Transverse colon (tissue), 4 donors: ENCODE measurements around the gene DAZAP2. TPM values are rescaled to one million over a fixed set of nuclear protein-coding genes. Genes with fewer than 3 reads are reported as not detected.
A peak's percentile ranks its signal among the peaks of the same experiment; 100 is the strongest.

ENCODE experiments used
- DNase-seq: peaks from one replicate; pipeline ENCODE4 v3.0.0-alpha.2; 2019
- H3K27ac ChIP-seq, 4 donors: fragments of 200-600 bp; sonication (generic); 2 replicates each; pipeline ENCODE4 v1.5.1; 2016 to 2018; ENCODE audit warnings: inconsistent platforms in 4 of 4
- H3K27me3 ChIP-seq: fragments of 200-600 bp; sonication (generic); 2 replicates; pipeline ENCODE4 v1.5.1; 2017; ENCODE audit warnings: inconsistent platforms
- H3K36me3 ChIP-seq, 4 donors: fragments of 200-600 bp; sonication (generic); 2 replicates each; pipeline ENCODE4 v1.5.1; 2017 to 2019; ENCODE audit warnings: inconsistent platforms in 4 of 4
- H3K4me1 ChIP-seq, 4 donors: fragments of 200-600 bp; sonication (generic); 2 replicates each; pipeline ENCODE4 v1.5.1; 2017 to 2020; ENCODE audit warnings: inconsistent platforms in 4 of 4
- H3K4me3 ChIP-seq, 4 donors: fragments of 200-600 bp; sonication (generic); 1 replicate in 1 of 4; 2 replicates in 3 of 4; pipeline versions ENCODE4 v1.5.1 to v1.6.1; 2017 to 2019; ENCODE audit warnings: inconsistent platforms in 4 of 4
- H3K9me3 ChIP-seq, 2 donors: fragments of 200-600 bp; sonication (generic); 2 replicates each; pipeline ENCODE4 v1.5.1; 2017 to 2019; ENCODE audit warnings: inconsistent platforms in 2 of 2
- EP300 ChIP-seq: sonication (generic); formaldehyde crosslinking; IDR thresholded peaks from one replicate; pipeline ENCODE4 v1.6.1; 2017; ENCODE audit warnings: antibody characterized with exemption, low read depth
- POLR2A ChIP-seq: fragments of 450-650 bp; IDR thresholded peaks from one replicate; pipeline ENCODE4 v1.6.1; 2016; ENCODE audit warnings: antibody characterized with exemption, mild to moderate bottlenecking, moderate library complexity
- POLR2AphosphoS5 ChIP-seq, 3 donors: sonication (generic); formaldehyde crosslinking; IDR thresholded peaks; one replicate each; pipeline ENCODE4 v1.6.1; 2016; ENCODE audit warnings: antibody characterized with exemption in 3 of 3
- WGBS, 2 donors: methylation state at CpG; one replicate each; pipeline ENCODE4 v1.1.5; 2018; ENCODE audit warnings: low coverage in 1 of 2; 5-methylcytosine and 5-hydroxymethylcytosine counted together
- in situ Hi-C, 4 donors: fragments of 200-750 bp; cut with MboI; loops; one replicate each; pipeline versions ENCODE4 v1.15.0 to v1.15.1; 2017; ENCODE audit warnings: low sequenced_read_pairs in 3 of 4, low pct_ligation_motif_present in 1 of 4, low pct_unique_long_range_greater_than_20kb in 1 of 4
- intact Hi-C: fragments of 100-400 bp; cut with DNase I; formaldehyde crosslinking; loops from one replicate; pipeline ENCODE4 v1.15.1; 2023; ENCODE audit warnings: low total_unique reads
- total RNA-seq, 4 donors: library from RNA; depleted of rRNA; stranded (reverse); fragments of >200 nt; gene quantifications; one replicate each; pipeline ENCODE4 v1.1.0, GENCODE V29; 2016
- TF ChIP-seq, protein P1 (sequence below), 5 experiments: fragments of 200-600 bp in 3 of 5; fragments of 450-650 bp in 2 of 5; sonication (generic) in 3 of 5; IDR thresholded peaks; 1 replicate in 2 of 5; 2 replicates in 3 of 5; pipeline ENCODE4 v1.5.1; 2016 to 2017; ENCODE audit warnings: antibody characterized with exemption in 5 of 5, inconsistent platforms in 3 of 5, mild to moderate bottlenecking in 2 of 5, moderate library complexity in 1 of 5

Gene DAZAP2, protein sequence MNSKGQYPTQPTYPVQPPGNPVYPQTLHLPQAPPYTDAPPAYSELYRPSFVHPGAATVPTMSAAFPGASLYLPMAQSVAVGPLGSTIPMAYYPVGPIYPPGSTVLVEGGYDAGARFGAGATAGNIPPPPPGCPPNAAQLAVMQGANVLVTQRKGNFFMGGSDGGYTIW
- 100 to 1,000 TPM; 106 to 429 (median 233) TPM for total RNA-seq

- intact Hi-C loops = no loop called here
- in situ Hi-C loops = no loop called here
- peak within 1 kb of the TSS; percentile 99 to 100 (median 100) for H3K27ac ChIP-seq
- TF ChIP-seq POLR2A = peak; percentile 95
- TF ChIP-seq EP300 = no peak
- TF ChIP-seq POLR2AphosphoS5 (IDR thresholded peaks at IDR 0.05) = peak; percentile 70 to 97 (median 96)
- TF ChIP-seq, protein P1, sequence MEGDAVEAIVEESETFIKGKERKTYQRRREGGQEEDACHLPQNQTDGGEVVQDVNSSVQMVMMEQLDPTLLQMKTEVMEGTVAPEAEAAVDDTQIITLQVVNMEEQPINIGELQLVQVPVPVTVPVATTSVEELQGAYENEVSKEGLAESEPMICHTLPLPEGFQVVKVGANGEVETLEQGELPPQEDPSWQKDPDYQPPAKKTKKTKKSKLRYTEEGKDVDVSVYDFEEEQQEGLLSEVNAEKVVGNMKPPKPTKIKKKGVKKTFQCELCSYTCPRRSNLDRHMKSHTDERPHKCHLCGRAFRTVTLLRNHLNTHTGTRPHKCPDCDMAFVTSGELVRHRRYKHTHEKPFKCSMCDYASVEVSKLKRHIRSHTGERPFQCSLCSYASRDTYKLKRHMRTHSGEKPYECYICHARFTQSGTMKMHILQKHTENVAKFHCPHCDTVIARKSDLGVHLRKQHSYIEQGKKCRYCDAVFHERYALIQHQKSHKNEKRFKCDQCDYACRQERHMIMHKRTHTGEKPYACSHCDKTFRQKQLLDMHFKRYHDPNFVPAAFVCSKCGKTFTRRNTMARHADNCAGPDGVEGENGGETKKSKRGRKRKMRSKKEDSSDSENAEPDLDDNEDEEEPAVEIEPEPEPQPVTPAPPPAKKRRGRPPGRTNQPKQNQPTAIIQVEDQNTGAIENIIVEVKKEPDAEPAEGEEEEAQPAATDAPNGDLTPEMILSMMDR (IDR thresholded peaks at IDR 0.05) = peak; percentile 17 to 56 (median 36)
- 0% methylated on average over 1 to 49 of the region's 70 CpGs for WGBS, 2 donors
- DNase-seq = peak; percentile 98
- H3K4me3 ChIP-seq = peak within 1 kb of the TSS; percentile 79 to 100 (median 100)
- H3K9me3 ChIP-seq = no peaks in the 10 kb centered on the region
- peaks cover 0 to 28% (median 13%) of the 10 kb centered on the region in 4 donors for H3K36me3 ChIP-seq
- H3K4me1 ChIP-seq = peaks cover 0 to 34% (median 22%) of the 10 kb centered on the region in 4 donors
- H3K27me3 ChIP-seq = no peaks in the 10 kb centered on the region
Observed at GRCh38 chr12:51238510-51239334, at the start of gene DAZAP2. DAZAP2 (plus strand) TSS chr12:51238826; CDS start chr12:51238908, 82 bp downstream.

DNA sequence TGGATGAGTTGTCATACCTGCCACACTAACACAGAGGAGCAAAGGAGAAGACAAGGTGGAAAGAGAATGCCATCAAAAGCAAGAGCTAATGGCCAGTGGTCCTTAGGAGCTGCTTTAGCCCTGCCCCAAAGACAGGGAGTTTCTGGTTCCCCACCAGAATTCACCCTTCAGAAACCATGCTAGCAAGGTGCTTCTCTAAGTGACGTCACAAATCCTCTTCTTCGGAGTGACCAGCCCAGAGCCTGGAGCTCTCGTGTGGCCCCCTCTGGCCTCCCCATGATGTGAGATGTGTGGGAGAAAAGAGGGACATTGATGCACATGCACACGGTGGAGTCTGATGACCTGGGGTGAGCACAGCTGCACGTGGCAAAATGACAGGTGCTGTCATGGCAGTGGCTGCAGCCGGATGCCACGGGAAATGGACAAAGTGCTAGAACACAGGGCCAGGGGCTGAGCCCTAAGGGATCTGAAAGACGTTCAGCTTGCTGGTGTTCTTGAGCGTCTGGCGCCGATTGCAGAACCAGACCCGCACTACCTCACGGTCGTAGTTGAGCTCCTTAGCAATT lies 48.8 kb upstream of the DAZAP2 start:
- no peak for TF ChIP-seq POLR2AphosphoS5 (IDR thresholded peaks at IDR 0.05)
- Histone ChIP-seq H3K4me1 (no peaks in the 10 kb centered on the region), H3K4me3 (no peak overlapping the region), H3K27ac (no peak overlapping the region), H3K9me3 (no peaks in the 10 kb centered on the region), H3K27me3 (no peaks in the 10 kb centered on the region), H3K36me3 (no peaks in the 10 kb centered on the region)
- DNase-seq = no peak
- 90 to 93% methylated on average over 3 to 14 of the region's 14 CpGs for WGBS, 2 donors
- intact Hi-C loops (no loop called here), in situ Hi-C loops (no loop called here)

- Histone ChIP-seq H3K9me3 (no peaks in the 10 kb centered on the region), H3K27ac (no peak overlapping the region), H3K36me3 (no peaks in the 10 kb centered on the region), H3K27me3 (no peaks in the 10 kb centered on the region), H3K4me3 (no peak overlapping the region), H3K4me1 (no peaks in the 10 kb centered on the region)
- no peak for TF ChIP-seq POLR2A
- no peak for TF ChIP-seq POLR2AphosphoS5 (IDR thresholded peaks at IDR 0.05)
- TF ChIP-seq, protein P1 (IDR thresholded peaks at IDR 0.05) = no peak
- no peak for TF ChIP-seq EP300
- intact Hi-C loops = no loop called here
- DNase-seq = no peak
- in situ Hi-C loops = no loop called here
- WGBS, 2 donors = 90 to 100% methylated on average over 2 to 4 of the region's 4 CpGs
Observed at GRCh38 chr12:51190820-51191219, 47.8 kb upstream of the DAZAP2 start.

DNA sequence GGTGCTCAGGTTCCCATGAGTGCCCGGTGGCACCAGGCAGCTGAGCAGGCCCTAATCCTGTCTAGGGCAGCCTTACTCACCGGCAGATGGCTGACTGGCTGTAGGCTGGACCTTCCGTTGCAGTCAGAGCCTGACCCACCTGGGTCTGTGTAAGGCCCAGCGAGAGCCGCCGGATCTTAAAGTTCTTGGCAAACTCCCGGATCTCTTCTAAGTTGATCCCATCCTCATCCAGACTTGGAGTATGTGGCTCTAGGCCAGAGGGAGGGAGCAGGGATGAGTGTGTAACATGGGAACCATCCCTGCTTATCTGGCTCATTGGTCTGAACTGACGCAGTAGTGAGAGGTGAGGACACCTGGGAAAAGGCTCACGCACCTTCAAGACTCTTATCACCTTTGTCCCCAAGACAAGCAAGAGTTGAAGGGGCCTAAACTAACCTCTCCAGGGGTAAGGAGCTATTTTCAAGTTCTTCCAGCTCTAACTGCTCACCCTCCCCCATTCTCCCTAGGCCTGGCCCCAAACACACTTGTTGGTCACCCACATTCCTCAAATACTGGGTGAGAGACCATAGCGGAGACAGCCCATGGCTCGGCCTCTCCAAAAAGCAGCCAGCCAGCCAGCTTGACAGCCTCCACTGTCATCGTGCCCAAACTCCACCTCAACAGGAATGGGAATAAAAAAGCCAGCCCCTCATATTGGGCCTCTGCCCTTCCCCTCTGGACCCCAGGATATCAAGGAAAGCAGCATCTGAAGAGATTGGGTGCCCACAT lies 46.9 kb upstream of the DAZAP2 start:
- in situ Hi-C loops = no loop called here
- 76 to 97% methylated on average over 3 to 11 of the region's 12 CpGs for WGBS, 2 donors

More for the DNA sequence above, 46.9 kb upstream of the DAZAP2 start:
- no peaks in the 10 kb centered on the region for H3K27me3 ChIP-seq
- H3K4me1 ChIP-seq = no peaks in the 10 kb centered on the region
- intact Hi-C loops = no loop called here
- no peak for TF ChIP-seq POLR2A
- no peak for TF ChIP-seq EP300
- no peak for TF ChIP-seq POLR2AphosphoS5 (IDR thresholded peaks at IDR 0.05)
- TF ChIP-seq, protein P1 (IDR thresholded peaks at IDR 0.05) = no peak
- no peak for DNase-seq
- no peak overlapping the region for H3K4me3 ChIP-seq
- H3K36me3 ChIP-seq = no peaks in the 10 kb centered on the region
- no peaks in the 10 kb centered on the region for H3K9me3 ChIP-seq
- no peak overlapping the region for H3K27ac ChIP-seq
